Measurements from ENCODE around the gene HSF5. TPM values are rescaled to one million over a fixed set of nuclear protein-coding genes. Genes with fewer than 3 reads are reported as not detected.
"Not testable (repeated sequence)": the region's sequence is repeated elsewhere in the genome, so short reads cannot be mapped to it uniquely, and the experiment has no call there.

Gene HSF5
- total RNA-seq, 2 experiments from 2014 or later = 2.6 to 3.1 TPM

GRCh38 chr17:58398574-58399266 lies 89.5 kb downstream of the HSF5 start:
- no peaks in the 10 kb centered on the region for H3K27me3 Mint-ChIP-seq
- intact Hi-C loops (cut with DNase I, micrococcal nuclease) = no loop called here
- no peak overlapping the region for H3K4me3 Mint-ChIP-seq

GRCh38 chr17:58397421-58397820 lies 90.8 kb downstream of the HSF5 start:
- CTCF ChIA-PET = interaction anchor here (0.8 kb wide), 1 partner anchor 93 kb away, joined by 3 read pairs; no protein-coding TSS in a partner anchor
- POLR2A ChIA-PET = not testable (repeated sequence)

More at GRCh38 chr17:58398574-58399266, 89.5 kb downstream of the HSF5 start:
- Mint-ChIP-seq H3K36me3 (ENCODE audit: low read depth) (no peaks in the 10 kb centered on the region), H3K9me3 (ENCODE audit: low read depth) (no peaks in the 10 kb centered on the region), H3K4me1 (peaks cover 13% of the 10 kb centered on the region), H3K27ac (no peak overlapping the region)
- POLR2A ChIA-PET = no interaction called here
- ATAC-seq (no peak), DNase-seq (no peak)
- CTCF ChIA-PET = interaction anchor here (0.6 kb wide), 1 partner anchor 71 kb away, joined by 3 read pairs; no protein-coding TSS in a partner anchor

GRCh38 chr17:58396173-58396572 lies 92.0 kb downstream of the HSF5 start:
- CTCF ChIA-PET = interaction anchor here (2.4 kb wide), 1 partner anchor 21 kb away, joined by 11 read pairs; the partner anchor contains the start of gene RNF43

More at GRCh38 chr17:58397421-58397820, 90.8 kb downstream of the HSF5 start:
- ATAC-seq; H3K4me1 Mint-ChIP-seq; H3K9me3 Mint-ChIP-seq (ENCODE audit: low read depth); H3K27me3 Mint-ChIP-seq; H3K4me3 Mint-ChIP-seq; intact Hi-C loops (cut with DNase I, micrococcal nuclease); DNase-seq; H3K27ac Mint-ChIP-seq; H3K36me3 Mint-ChIP-seq (ENCODE audit: low read depth): not testable (repeated sequence)

GRCh38 chr17:58394534-58395223 lies 93.5 kb downstream of the HSF5 start:
- no peaks in the 10 kb centered on the region for H3K9me3 Mint-ChIP-seq (ENCODE audit: low read depth)
- H3K27ac Mint-ChIP-seq = no peak overlapping the region
- ATAC-seq = no peak
- DNase-seq = no peak
- ChIA-PET POLR2A (no interaction called here), CTCF (interaction anchor here (0.6 to 2.4 kb wide), 8 partner anchors 16 to 537 kb away, joined by 3 to 11 read pairs (median 3); partner anchors contain the start of gene RNF43)
- intact Hi-C loops (cut with DNase I, micrococcal nuclease) = no loop called here
- no peaks in the 10 kb centered on the region for H3K27me3 Mint-ChIP-seq
- H3K4me3 Mint-ChIP-seq = no peak overlapping the region
- H3K4me1 Mint-ChIP-seq = no peaks in the 10 kb centered on the region
- no peaks in the 10 kb centered on the region for H3K36me3 Mint-ChIP-seq (ENCODE audit: low read depth)

More at GRCh38 chr17:58396173-58396572, 92.0 kb downstream of the HSF5 start:
- Mint-ChIP-seq H3K27me3 (no peaks in the 10 kb centered on the region), H3K9me3 (ENCODE audit: low read depth) (no peaks in the 10 kb centered on the region), H3K27ac (no peak overlapping the region), H3K36me3 (ENCODE audit: low read depth) (no peaks in the 10 kb centered on the region), H3K4me3 (no peak overlapping the region), H3K4me1 (no peaks in the 10 kb centered on the region)
- ATAC-seq (no peak), DNase-seq (no peak)
- intact Hi-C loops (cut with DNase I, micrococcal nuclease) = no loop called here
- POLR2A ChIA-PET = interaction anchor here (0.6 kb wide), 1 partner anchor 235 kb away, joined by 3 read pairs; no protein-coding TSS in a partner anchor

GRCh38 chr17:58391302-58391984 lies 96.8 kb downstream of the HSF5 start:
- CTCF ChIA-PET = interaction anchor here (0.6 kb wide), 1 partner anchor 13 kb away, joined by 4 read pairs; no protein-coding TSS in a partner anchor
- intact Hi-C loops (cut with DNase I, micrococcal nuclease) = no loop called here
- Mint-ChIP-seq H3K36me3 (ENCODE audit: low read depth) (no peaks in the 10 kb centered on the region), H3K27me3 (no peaks in the 10 kb centered on the region), H3K9me3 (ENCODE audit: low read depth) (no peaks in the 10 kb centered on the region), H3K4me3 (no peak overlapping the region), H3K27ac (no peak overlapping the region), H3K4me1 (peaks cover 4% of the 10 kb centered on the region)
- POLR2A ChIA-PET = no interaction called here
- no peak for ATAC-seq
- no peak for DNase-seq

- DNase-seq = no peak
- no peaks in the 10 kb centered on the region for H3K36me3 Mint-ChIP-seq (ENCODE audit: low read depth)
- no peak overlapping the region for H3K4me3 Mint-ChIP-seq
- intact Hi-C loops (cut with DNase I, micrococcal nuclease) = no loop called here
- H3K9me3 Mint-ChIP-seq (ENCODE audit: low read depth) = no peaks in the 10 kb centered on the region
- peaks cover 4% of the 10 kb centered on the region for H3K4me1 Mint-ChIP-seq
- ATAC-seq = no peak
- no peaks in the 10 kb centered on the region for H3K27me3 Mint-ChIP-seq
- POLR2A ChIA-PET = no interaction called here
- H3K27ac Mint-ChIP-seq = no peak overlapping the region
- CTCF ChIA-PET = interaction anchor here (0.6 kb wide), 1 partner anchor 13 kb away, joined by 4 read pairs; no protein-coding TSS in a partner anchor
Measured at GRCh38 chr17:58390884-58391283, 97.3 kb downstream of the HSF5 start.

GRCh38 chr17:58388302-58389190 lies 99.7 kb downstream of the HSF5 start:
- no peaks in the 10 kb centered on the region for H3K9me3 Mint-ChIP-seq (ENCODE audit: low read depth)
- no peaks in the 10 kb centered on the region for H3K36me3 Mint-ChIP-seq (ENCODE audit: low read depth)
- H3K4me3 Mint-ChIP-seq = no peak overlapping the region
- ChIA-PET CTCF (interaction anchor here (0.5 to 2.5 kb wide), 7 partner anchors 10 to 217 kb away, joined by 3 to 7 read pairs (median 3); no protein-coding TSS in a partner anchor), POLR2A (interaction anchor here (1.0 kb wide), 1 partner anchor 37 kb away, joined by 3 read pairs; the partner anchor contains the start of gene SUPT4H1)
- H3K27ac Mint-ChIP-seq = no peak overlapping the region
- ATAC-seq (no peak), DNase-seq (no peak)
- intact Hi-C loops (cut with DNase I, micrococcal nuclease) = no loop called here
- peaks cover 4% of the 10 kb centered on the region for H3K4me1 Mint-ChIP-seq
- no peaks in the 10 kb centered on the region for H3K27me3 Mint-ChIP-seq

GRCh38 chr17:58387834-58388233 lies 100.4 kb downstream of the HSF5 start:
- H3K27ac Mint-ChIP-seq = peak overlapping the region; percentile 10
- peaks cover 7% of the 10 kb centered on the region for H3K4me1 Mint-ChIP-seq
- intact Hi-C loops (cut with DNase I, micrococcal nuclease) = no loop called here
- no peaks in the 10 kb centered on the region for H3K36me3 Mint-ChIP-seq (ENCODE audit: low read depth)
- H3K9me3 Mint-ChIP-seq (ENCODE audit: low read depth) = no peaks in the 10 kb centered on the region
- ChIA-PET POLR2A (interaction anchor here (1.1 kb wide), 1 partner anchor 51 kb away, joined by 3 read pairs; no protein-coding TSS in a partner anchor), CTCF (interaction anchor here (0.7 to 0.8 kb wide), 2 partner anchors 46 to 998 kb away, joined by 3 to 4 read pairs; no protein-coding TSS in a partner anchor)
- DNase-seq (peak; percentile 26), ATAC-seq (peak; percentile 83)
- H3K27me3 Mint-ChIP-seq = no peaks in the 10 kb centered on the region
- no peak overlapping the region for H3K4me3 Mint-ChIP-seq

- CTCF ChIA-PET = interaction anchor here (1.1 kb wide), 1 partner anchor 28 kb away, joined by 3 read pairs; no protein-coding TSS in a partner anchor
- no peak for DNase-seq
- Mint-ChIP-seq H3K4me3 (no peak overlapping the region), H3K36me3 (ENCODE audit: low read depth) (no peaks in the 10 kb centered on the region), H3K9me3 (ENCODE audit: low read depth) (no peaks in the 10 kb centered on the region), H3K4me1 (peaks cover 18% of the 10 kb centered on the region), H3K27ac (no peak overlapping the region), H3K27me3 (no peaks in the 10 kb centered on the region)
- ATAC-seq = no peak
- intact Hi-C loops (cut with DNase I, micrococcal nuclease) = no loop called here
- POLR2A ChIA-PET = interaction anchor here (0.6 to 1.1 kb wide), 2 partner anchors 50 to 244 kb away, joined by 3 read pairs; no protein-coding TSS in a partner anchor
Measured at GRCh38 chr17:58386708-58387107, 101.5 kb downstream of the HSF5 start.

- Mint-ChIP-seq H3K4me3 (no peak overlapping the region), H3K4me1 (peaks cover 20% of the 10 kb centered on the region), H3K36me3 (ENCODE audit: low read depth) (no peaks in the 10 kb centered on the region), H3K27me3 (no peaks in the 10 kb centered on the region), H3K27ac (no peak overlapping the region), H3K9me3 (ENCODE audit: low read depth) (no peaks in the 10 kb centered on the region)
- intact Hi-C loops (cut with DNase I, micrococcal nuclease) = no loop called here
- ChIA-PET CTCF (interaction anchor here (0.6 to 1.1 kb wide), 3 partner anchors 29 to 459 kb away, joined by 3 read pairs; no protein-coding TSS in a partner anchor), POLR2A (no interaction called here)
- ATAC-seq (no peak), DNase-seq (no peak)
Measured at GRCh38 chr17:58385359-58385899, 102.8 kb downstream of the HSF5 start.

Data from activated CD4-positive, alpha-beta T cell treated with anti-CD3 and anti-CD28 coated beads for 36 hours (primary cell).